Measurements from ENCODE around the gene FBXO30.

Gene FBXO30

GRCh38 chr6:145819994-145820393 lies 5.4 kb upstream of the FBXO30 start:
- H2AK5ac ChIP-seq (ENCODE audit: low read depth, low read length): no peak overlapping the region
- H3K79me1 ChIP-seq (ENCODE audit: low read depth, low read length): no peaks in the 10 kb centered on the region
- H3K27ac ChIP-seq (replicated peaks; ENCODE audit: low read length): no peak overlapping the region
- H2BK120ac ChIP-seq (ENCODE audit: low read depth, low read length): no peak overlapping the region
- H3K36me3 ChIP-seq (replicated peaks in 1 of 2; ENCODE audit: control insufficient read depth in 2 of 2, insufficient read depth in 2 of 2, low read length in 2 of 2): no peaks in the 10 kb centered on the region
- H2BK5ac ChIP-seq (ENCODE audit: low read length): no peak overlapping the region
- H2AFZ ChIP-seq (ENCODE audit: low read length): no peak overlapping the region
- H3K4ac ChIP-seq (ENCODE audit: low read length): no peak overlapping the region
- no peak overlapping the region for H3K23ac ChIP-seq (ENCODE audit: low read depth, low read length, poor library complexity)
- WGBS, 2 donors (ENCODE audit: extremely low coverage in 2 of 2, insufficient read length in 2 of 2, insufficient replicate concordance in 1 of 2): no CpG with 5 or more reads among the region's 1 CpG
- no peak overlapping the region for H3K4me3 ChIP-seq (ENCODE audit: low read length in 2 of 2)
- H3K4me1 ChIP-seq (ENCODE audit: control insufficient read depth in 2 of 2, insufficient read depth in 1 of 2, low read depth in 1 of 2, low read length in 2 of 2): peaks cover 4 to 6% of the 10 kb centered on the region in 2 donors
- H3K14ac ChIP-seq (ENCODE audit: low read length): no peak overlapping the region
- H3K27me3 ChIP-seq (ENCODE audit: control insufficient read depth in 3 of 3, insufficient read depth in 3 of 3, low read depth in 1 of 3, low read length in 3 of 3): no peaks in the 10 kb centered on the region
- H3K18ac ChIP-seq (ENCODE audit: low read length): no peak overlapping the region
- no peak overlapping the region for H3K4me2 ChIP-seq (ENCODE audit: insufficient read depth, low read length, poor library complexity, severe bottlenecking)
- no peak overlapping the region for H2BK15ac ChIP-seq (ENCODE audit: low read length)
- no peaks in the 10 kb centered on the region for H3K9me3 ChIP-seq (replicated peaks in 1 of 2; ENCODE audit: control insufficient read depth in 2 of 2, insufficient read depth in 1 of 2, low read depth in 1 of 2, low read length in 2 of 2)
- H2BK12ac ChIP-seq (ENCODE audit: low read length): no peak overlapping the region
- no peak for DNase-seq (ENCODE audit: low spot score)
- no peak overlapping the region for H3K9ac ChIP-seq (ENCODE audit: low read depth, low read length, poor library complexity)
- H4K91ac ChIP-seq (ENCODE audit: low read depth, low read length, poor library complexity): no peak overlapping the region
- H4K8ac ChIP-seq (ENCODE audit: low read depth, low read length): no peak overlapping the region

- WGBS, 2 donors (ENCODE audit: extremely low coverage in 2 of 2, insufficient read length in 2 of 2, insufficient replicate concordance in 1 of 2): no CpG with 5 or more reads among the region's 2 CpGs
- H2BK12ac ChIP-seq (ENCODE audit: low read length): no peak overlapping the region
- H2AK5ac ChIP-seq (ENCODE audit: low read depth, low read length): no peak overlapping the region
- H3K4me3 ChIP-seq (ENCODE audit: low read length in 2 of 2): no peak overlapping the region
- no peak for DNase-seq (ENCODE audit: low spot score)
- no peak overlapping the region for H3K27ac ChIP-seq (replicated peaks; ENCODE audit: low read length)
- no peak overlapping the region for H3K18ac ChIP-seq (ENCODE audit: low read length)
- peaks cover 4 to 6% of the 10 kb centered on the region in 2 donors for H3K4me1 ChIP-seq (ENCODE audit: control insufficient read depth in 2 of 2, insufficient read depth in 1 of 2, low read depth in 1 of 2, low read length in 2 of 2)
- no peaks in the 10 kb centered on the region for H3K36me3 ChIP-seq (replicated peaks in 1 of 2; ENCODE audit: control insufficient read depth in 2 of 2, insufficient read depth in 2 of 2, low read length in 2 of 2)
- H3K27me3 ChIP-seq (ENCODE audit: control insufficient read depth in 3 of 3, insufficient read depth in 3 of 3, low read depth in 1 of 3, low read length in 3 of 3): no peaks in the 10 kb centered on the region
- no peaks in the 10 kb centered on the region for H3K9me3 ChIP-seq (replicated peaks in 1 of 2; ENCODE audit: control insufficient read depth in 2 of 2, insufficient read depth in 1 of 2, low read depth in 1 of 2, low read length in 2 of 2)
- H2BK15ac ChIP-seq (ENCODE audit: low read length): no peak overlapping the region
- H2BK120ac ChIP-seq (ENCODE audit: low read depth, low read length): no peak overlapping the region
- H3K23ac ChIP-seq (ENCODE audit: low read depth, low read length, poor library complexity): no peak overlapping the region
- H4K8ac ChIP-seq (ENCODE audit: low read depth, low read length): no peak overlapping the region
- no peak overlapping the region for H2BK5ac ChIP-seq (ENCODE audit: low read length)
- H3K79me1 ChIP-seq (ENCODE audit: low read depth, low read length): no peaks in the 10 kb centered on the region
- no peak overlapping the region for H4K91ac ChIP-seq (ENCODE audit: low read depth, low read length, poor library complexity)
- H2AFZ ChIP-seq (ENCODE audit: low read length): no peak overlapping the region
- no peak overlapping the region for H3K9ac ChIP-seq (ENCODE audit: low read depth, low read length, poor library complexity)
- H3K14ac ChIP-seq (ENCODE audit: low read length): no peak overlapping the region
- H3K4ac ChIP-seq (ENCODE audit: low read length): no peak overlapping the region
- H3K4me2 ChIP-seq (ENCODE audit: insufficient read depth, low read length, poor library complexity, severe bottlenecking): no peak overlapping the region
Measured at GRCh38 chr6:145818796-145819195, 4.2 kb upstream of the FBXO30 start.

- Histone ChIP-seq H3K4me3 (ENCODE audit: low read length in 2 of 2) (peak overlapping the region in 1 of 2 donors; percentile 83), H3K4me2 (ENCODE audit: insufficient read depth, low read length, poor library complexity, severe bottlenecking) (no peak overlapping the region), H2BK15ac (ENCODE audit: low read length) (no peak overlapping the region), H3K23ac (ENCODE audit: low read depth, low read length, poor library complexity) (no peak overlapping the region), H3K27me3 (ENCODE audit: control insufficient read depth in 3 of 3, insufficient read depth in 3 of 3, low read depth in 1 of 3, low read length in 3 of 3) (no peaks in the 10 kb centered on the region), H2BK12ac (ENCODE audit: low read length) (no peak overlapping the region), H2BK120ac (ENCODE audit: low read depth, low read length) (no peak overlapping the region), H3K9me3 (replicated peaks in 1 of 2; ENCODE audit: control insufficient read depth in 2 of 2, insufficient read depth in 1 of 2, low read depth in 1 of 2, low read length in 2 of 2) (no peaks in the 10 kb centered on the region), H2BK5ac (ENCODE audit: low read length) (no peak overlapping the region), H3K27ac (replicated peaks; ENCODE audit: low read length) (no peak overlapping the region), H3K4ac (ENCODE audit: low read length) (no peak overlapping the region), H3K4me1 (ENCODE audit: control insufficient read depth in 2 of 2, insufficient read depth in 1 of 2, low read depth in 1 of 2, low read length in 2 of 2) (peaks cover 4 to 17% of the 10 kb centered on the region in 2 donors), H2AK5ac (ENCODE audit: low read depth, low read length) (no peak overlapping the region), H4K91ac (ENCODE audit: low read depth, low read length, poor library complexity) (no peak overlapping the region), H3K18ac (ENCODE audit: low read length) (no peak overlapping the region), H3K14ac (ENCODE audit: low read length) (no peak overlapping the region), H3K9ac (ENCODE audit: low read depth, low read length, poor library complexity) (no peak overlapping the region), H4K8ac (ENCODE audit: low read depth, low read length) (no peak overlapping the region), H3K36me3 (replicated peaks in 1 of 2; ENCODE audit: control insufficient read depth in 2 of 2, insufficient read depth in 2 of 2, low read length in 2 of 2) (no peaks in the 10 kb centered on the region), H2AFZ (ENCODE audit: low read length) (no peak overlapping the region), H3K79me1 (ENCODE audit: low read depth, low read length) (no peaks in the 10 kb centered on the region)
- WGBS, 2 donors (ENCODE audit: extremely low coverage in 2 of 2, insufficient read length in 2 of 2, insufficient replicate concordance in 1 of 2): no CpG with 5 or more reads among the region's 8 CpGs
- DNase-seq (ENCODE audit: low spot score): no peak
Measured at GRCh38 chr6:145816392-145816791, 1.8 kb upstream of the FBXO30 start.

- Histone ChIP-seq H2BK15ac (ENCODE audit: low read length) (no peak overlapping the region), H2BK5ac (ENCODE audit: low read length) (no peak overlapping the region), H3K36me3 (replicated peaks in 1 of 2; ENCODE audit: control insufficient read depth in 2 of 2, insufficient read depth in 2 of 2, low read length in 2 of 2) (no peaks in the 10 kb centered on the region), H2BK12ac (ENCODE audit: low read length) (no peak overlapping the region), H4K8ac (ENCODE audit: low read depth, low read length) (peak overlapping the region; percentile 20), H3K4ac (ENCODE audit: low read length) (no peak overlapping the region), H3K27ac (replicated peaks; ENCODE audit: low read length) (peak overlapping the region; percentile 81), H2AFZ (ENCODE audit: low read length) (peak overlapping the region; percentile 89), H3K9ac (ENCODE audit: low read depth, low read length, poor library complexity) (peak overlapping the region; percentile 78), H2BK120ac (ENCODE audit: low read depth, low read length) (no peak overlapping the region), H3K27me3 (ENCODE audit: control insufficient read depth in 3 of 3, insufficient read depth in 3 of 3, low read depth in 1 of 3, low read length in 3 of 3) (no peaks in the 10 kb centered on the region), H4K91ac (ENCODE audit: low read depth, low read length, poor library complexity) (no peak overlapping the region), H3K23ac (ENCODE audit: low read depth, low read length, poor library complexity) (peak overlapping the region; percentile 0), H3K79me1 (ENCODE audit: low read depth, low read length) (no peaks in the 10 kb centered on the region), H3K4me1 (ENCODE audit: control insufficient read depth in 2 of 2, insufficient read depth in 1 of 2, low read depth in 1 of 2, low read length in 2 of 2) (peaks cover 4 to 17% of the 10 kb centered on the region in 2 donors), H3K18ac (ENCODE audit: low read length) (peak overlapping the region; percentile 61), H2AK5ac (ENCODE audit: low read depth, low read length) (no peak overlapping the region), H3K4me3 (ENCODE audit: low read length in 2 of 2) (peak overlapping the region; percentile 83 to 89), H3K14ac (ENCODE audit: low read length) (no peak overlapping the region), H3K4me2 (ENCODE audit: insufficient read depth, low read length, poor library complexity, severe bottlenecking) (peak overlapping the region; percentile 66), H3K9me3 (replicated peaks in 1 of 2; ENCODE audit: control insufficient read depth in 2 of 2, insufficient read depth in 1 of 2, low read depth in 1 of 2, low read length in 2 of 2) (no peaks in the 10 kb centered on the region)
- DNase-seq (ENCODE audit: low spot score): peak; percentile 50
- WGBS, 2 donors (ENCODE audit: extremely low coverage in 2 of 2, insufficient read length in 2 of 2, insufficient replicate concordance in 1 of 2): no CpG with 5 or more reads among the region's 25 CpGs
Measured at GRCh38 chr6:145815309-145816274, 997 bp upstream of the FBXO30 start.

Measured in neuronal stem cell (in vitro differentiated cells).